Stimulated activated naive CD8-positive, alpha-beta T cell treated with anti-CD3 and anti-CD28 coated beads, Interleukin-15, Interleukin-2, amounts not matched to agents 100 U/mL and 50 U/mL, for 24 hours (primary cell): ENCODE measurements around the gene CD99.
"Not testable (repeated sequence)": the region's sequence is repeated elsewhere in the genome, so short reads cannot be mapped to it uniquely, and the experiment has no call there.

Experiments
- ATAC-seq: fragments of 150-1000 bp; cut with Tn5 transposase; one replicate; pipeline ENCODE4 v1.10.0; 2021
- DNase-seq: peaks from one replicate; pipeline ENCODE4 v3.0.0; 2021

CD99 gene

GRCh38 chrX:2690856-2691542 lies at the start of gene CD99:
Gene CD99 (plus strand): TSS chrX:2691295. CDS start chrX:2691361, 66 bp downstream.
- DNase-seq (peak; percentile 89), ATAC-seq (peak; percentile 83)

GRCh38 chrX:2642146-2642545 lies 48.9 kb upstream of the CD99 start:
- no peak for ATAC-seq
- DNase-seq = no peak

- ATAC-seq (peak; percentile 30), DNase-seq (no peak)
Observed at GRCh38 chrX:2642791-2643190, 48.3 kb upstream of the CD99 start.

- DNase-seq (no peak), ATAC-seq (no peak)
Observed at GRCh38 chrX:2643880-2644279, 47.2 kb upstream of the CD99 start.

GRCh38 chrX:2645563-2645962 lies 45.5 kb upstream of the CD99 start:
- ATAC-seq = no peak

GRCh38 chrX:2647627-2648026 lies 43.5 kb upstream of the CD99 start:
- peak; percentile 33 for DNase-seq
- peak; percentile 71 for ATAC-seq

More at GRCh38 chrX:2645563-2645962, 45.5 kb upstream of the CD99 start:
- DNase-seq = no peak

- ATAC-seq = no peak
- no peak for DNase-seq
Observed at GRCh38 chrX:2650037-2650436, 41.1 kb upstream of the CD99 start.

GRCh38 chrX:2650865-2651264 lies 40.2 kb upstream of the CD99 start:
- DNase-seq (no peak), ATAC-seq (no peak)

GRCh38 chrX:2652106-2652505 lies 39.0 kb upstream of the CD99 start:
- ATAC-seq (no peak), DNase-seq (no peak)

- no peak for ATAC-seq
- no peak for DNase-seq
Observed at GRCh38 chrX:2654436-2655340, 36.4 kb upstream of the CD99 start.

GRCh38 chrX:2656257-2656836 lies 34.7 kb upstream of the CD99 start:
- DNase-seq (no peak), ATAC-seq (no peak)

- ATAC-seq = no peak
- no peak for DNase-seq
Observed at GRCh38 chrX:2657532-2658113, 33.5 kb upstream of the CD99 start.

- no peak for ATAC-seq
- no peak for DNase-seq
Observed at GRCh38 chrX:2658585-2659292, 32.4 kb upstream of the CD99 start.

GRCh38 chrX:2662586-2662985 lies 28.5 kb upstream of the CD99 start:
- ATAC-seq (no peak), DNase-seq (no peak)

GRCh38 chrX:2664502-2664901 lies 26.6 kb upstream of the CD99 start:
- ATAC-seq (no peak), DNase-seq (no peak)

GRCh38 chrX:2665387-2666304 lies 25.4 kb upstream of the CD99 start:
- DNase-seq = no peak
- no peak for ATAC-seq

- ATAC-seq (no peak), DNase-seq (no peak)
Observed at GRCh38 chrX:2666491-2666890, 24.6 kb upstream of the CD99 start.

GRCh38 chrX:2670978-2671377 lies 20.1 kb upstream of the CD99 start:
- DNase-seq = no peak
- no peak for ATAC-seq

- ATAC-seq (no peak), DNase-seq (no peak)
Observed at GRCh38 chrX:2672084-2672483, 19.0 kb upstream of the CD99 start.

GRCh38 chrX:2673611-2674010 lies 17.5 kb upstream of the CD99 start:
- no peak for DNase-seq
- no peak for ATAC-seq

GRCh38 chrX:2675657-2676200 lies 15.4 kb upstream of the CD99 start:
- not testable (repeated sequence) for DNase-seq, ATAC-seq
